Hepatocyte (in vitro differentiated cells): Measurements from ENCODE around the gene BLVRB.

Experiments used
- CTCF ChIP-seq: fragments of 200-600 bp; sonication (generic); IDR thresholded peaks from 2 replicates; pipeline ENCODE4 v1.5.1; 2016; ENCODE audit warnings: antibody characterized with exemption, mild to moderate bottlenecking; ENCODE audit not compliant: poor library complexity
- EZH2 ChIP-seq: fragments of 200-600 bp; sonication (generic); IDR thresholded peaks from 2 replicates; pipeline ENCODE4 v1.6.1; 2016; ENCODE audit warnings: antibody characterized with exemption, mild to moderate bottlenecking, borderline replicate concordance

- TF ChIP-seq CTCF (no peak), EZH2 (no peak)
Observed at GRCh38 chr19:40446263-40446784, 19.2 kb downstream of the BLVRB start.
